Left kidney (tissue), 2 donors: ENCODE data around the gene EPB41L4A. TPM values are rescaled to one million over a fixed set of nuclear protein-coding genes. Genes with fewer than 3 reads are reported as not detected.
"Not testable (repeated sequence)": the region's sequence is repeated elsewhere in the genome, so short reads cannot be mapped to it uniquely, and the experiment has no call there.

ENCODE experiments used
- DNase-seq: peaks from one replicate; pipeline ENCODE4 v3.0.0-alpha.2; 2013
- polyA plus RNA-seq: library from polyadenylated mRNA; unstranded; fragments of 120-200 nt; gene quantifications from one replicate; pipeline ENCODE4 v1.2.1, GENCODE V29; 2013; ENCODE audit not compliant: insufficient read length

Gene EPB41L4A
- polyA plus RNA-seq, 1 donor, result 30.8 TPM

DNA sequence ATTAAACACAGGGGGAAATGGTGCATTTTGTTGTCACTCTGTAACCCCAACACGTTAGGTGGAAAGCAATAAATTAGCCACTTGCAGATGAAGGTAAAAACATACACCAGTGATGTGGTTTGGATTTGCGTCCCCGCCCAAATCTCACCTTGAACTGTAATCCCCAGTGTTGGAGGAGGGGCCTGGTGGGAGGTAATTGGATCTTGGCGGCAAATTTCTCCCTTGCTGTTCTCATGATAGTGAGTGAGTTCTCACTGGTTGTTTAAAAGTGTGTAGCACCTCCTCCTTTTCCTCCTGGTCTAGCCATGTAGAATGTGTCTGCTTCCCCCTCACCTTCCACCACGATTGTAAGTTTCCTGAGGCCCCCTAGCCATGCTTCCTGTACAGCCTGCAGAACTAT, 17.2 kb downstream of the EPB41L4A start:
- no peak for DNase-seq

DNA sequence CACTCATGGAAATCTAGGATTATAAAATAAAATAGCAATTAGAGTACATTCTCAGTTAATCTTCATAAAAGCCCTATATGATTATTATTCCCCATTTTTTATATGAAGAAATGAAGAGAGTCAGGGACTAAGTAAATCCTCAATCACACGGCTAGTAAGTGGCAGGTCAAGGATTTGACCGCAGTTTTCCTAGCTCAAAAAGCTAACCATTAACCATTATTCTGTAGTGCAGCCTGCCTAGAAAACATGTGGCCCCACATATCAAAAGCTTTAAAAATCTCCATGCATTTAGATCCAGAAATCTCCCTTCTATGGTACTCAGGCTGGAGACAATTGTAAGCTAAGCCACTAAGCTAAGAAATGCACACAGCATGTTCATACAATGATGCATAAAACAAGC, 21.4 kb downstream of the EPB41L4A start:
- no peak for DNase-seq

DNA sequence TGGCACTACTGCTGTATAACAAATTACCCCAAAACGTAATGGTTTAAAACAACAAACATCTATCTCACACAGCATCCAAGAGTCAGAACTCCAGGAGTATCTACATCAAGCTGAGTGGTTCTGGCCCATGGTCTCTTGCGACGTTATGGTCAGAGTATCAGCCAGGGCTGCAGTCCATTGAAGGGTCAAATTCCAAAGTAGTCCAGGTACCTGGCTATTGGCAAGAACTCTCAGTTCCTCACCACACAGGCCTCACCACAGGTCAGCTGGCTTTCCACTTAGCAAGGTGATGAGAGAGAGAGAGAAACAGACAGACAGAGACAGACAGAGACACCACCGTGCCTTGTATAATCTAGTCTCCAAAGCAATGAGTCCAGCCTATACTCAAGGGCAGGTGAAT, 22.6 kb downstream of the EPB41L4A start:
- DNase-seq, result no peak

DNA sequence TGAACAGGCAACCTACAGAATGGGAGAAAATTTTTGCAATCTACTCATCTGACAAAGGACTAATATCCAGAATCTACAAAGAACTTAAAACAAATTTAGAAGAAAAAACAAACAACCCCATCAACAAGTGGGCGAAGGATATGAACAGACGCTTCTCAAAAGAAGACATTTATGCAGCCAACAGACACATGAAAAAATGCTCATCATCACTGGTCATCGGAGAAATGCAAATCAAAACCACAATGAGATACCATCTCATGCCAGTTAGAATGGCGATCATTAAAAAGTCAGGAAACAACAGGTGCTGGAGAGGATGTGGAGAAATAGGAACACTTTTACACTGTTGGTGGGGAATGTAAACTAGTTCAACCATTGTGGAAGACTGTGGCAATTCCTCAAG, 23.8 kb downstream of the EPB41L4A start:
- DNase-seq, result not testable (repeated sequence)

DNA sequence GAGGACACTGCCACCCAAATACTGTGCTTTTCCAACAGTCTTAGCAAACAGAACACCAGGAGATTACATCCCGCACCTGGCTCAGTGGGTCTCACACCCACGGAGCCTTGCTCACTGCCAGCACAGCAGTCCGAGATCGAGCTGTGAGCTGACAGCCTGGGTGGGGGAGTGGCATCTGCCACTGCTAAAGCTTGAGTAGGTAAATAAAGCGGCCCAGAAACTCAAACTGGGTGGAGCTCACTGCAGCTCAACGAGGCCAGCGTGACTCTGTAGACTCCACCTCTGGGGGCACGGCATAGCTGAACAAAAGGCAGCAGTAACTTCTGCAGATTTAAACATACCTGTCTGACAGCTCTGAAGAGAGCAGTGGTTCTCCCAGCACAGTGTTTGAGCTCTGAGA, 28.8 kb downstream of the EPB41L4A start:
- DNase-seq, result no peak

DNA sequence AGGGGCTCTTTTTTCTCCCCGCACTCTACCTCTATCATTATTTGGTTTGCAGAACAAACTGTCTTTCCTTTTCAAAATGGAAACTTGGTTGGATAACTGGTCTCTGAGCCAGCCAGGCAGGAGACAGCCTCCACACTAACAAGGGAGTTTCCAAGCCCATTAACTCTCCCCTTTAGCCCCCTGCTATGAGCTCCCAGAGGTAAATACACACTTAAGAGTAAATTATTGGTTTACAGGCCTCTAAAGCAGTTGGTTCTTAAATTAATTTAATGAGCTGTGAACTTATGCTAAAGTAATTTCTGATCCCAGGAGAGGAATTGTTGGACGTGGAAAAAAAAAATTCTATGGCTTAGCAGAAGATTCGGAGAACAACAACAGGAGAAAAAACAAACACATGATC, 30.3 kb downstream of the EPB41L4A start:
- no peak for DNase-seq

DNA sequence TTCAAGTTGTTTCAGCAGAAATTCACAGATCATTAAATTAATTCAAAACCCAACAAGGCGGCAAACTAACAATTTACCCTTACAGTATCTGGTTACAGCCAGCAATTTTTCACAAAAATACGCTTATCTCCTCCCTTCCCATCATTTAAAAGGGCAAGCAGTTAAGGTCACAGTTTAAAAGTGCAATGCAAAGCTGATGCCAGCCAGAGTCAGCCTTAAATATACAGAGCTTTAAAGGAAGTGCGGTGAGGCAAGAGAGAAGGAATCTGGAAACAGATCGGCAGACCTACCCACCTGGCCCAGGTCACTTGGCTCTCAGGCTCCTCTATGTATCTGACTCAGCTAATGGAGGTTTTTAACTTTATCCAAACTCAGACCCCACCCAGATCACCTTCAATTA, 31.0 kb downstream of the EPB41L4A start:
- DNase-seq, result no peak

DNA sequence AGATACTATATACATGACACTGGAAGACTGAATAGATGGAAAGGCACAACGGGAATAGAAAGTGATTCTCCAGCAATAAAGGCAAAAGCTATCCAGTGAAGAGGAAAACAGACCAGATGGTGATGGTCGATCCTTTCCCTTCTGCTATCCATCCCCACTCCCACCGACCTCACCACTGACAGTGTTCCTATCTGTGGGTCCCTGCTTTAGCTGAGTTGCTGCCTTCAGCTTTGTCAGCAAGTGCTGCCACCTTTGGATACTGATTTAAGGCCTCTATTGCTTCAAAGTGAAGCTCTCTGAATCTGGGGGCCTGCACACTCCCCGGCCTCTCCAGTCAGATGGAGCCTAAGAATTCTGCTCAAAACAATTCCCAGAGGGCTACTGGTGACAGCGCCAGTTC, 32.3 kb downstream of the EPB41L4A start:
- no peak for DNase-seq

DNA sequence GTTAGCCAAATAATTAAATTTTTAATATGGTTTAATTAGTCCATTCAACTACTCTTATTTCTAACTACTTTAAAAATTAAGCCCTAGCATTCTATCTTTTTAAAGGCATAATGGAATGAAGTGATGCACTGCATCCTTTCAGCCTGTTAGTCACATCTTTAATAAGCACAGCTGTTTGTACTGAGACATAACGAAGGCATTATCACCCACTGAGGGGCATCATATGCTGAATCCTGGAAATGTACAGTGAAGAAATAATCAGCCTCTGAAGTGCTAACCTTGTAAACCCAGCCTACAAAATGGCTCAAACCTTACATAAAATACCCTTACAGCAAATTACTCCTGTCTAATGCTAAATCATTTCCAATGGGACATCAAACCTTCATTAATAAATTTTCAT, 33.1 kb downstream of the EPB41L4A start:
- no peak for DNase-seq

DNA sequence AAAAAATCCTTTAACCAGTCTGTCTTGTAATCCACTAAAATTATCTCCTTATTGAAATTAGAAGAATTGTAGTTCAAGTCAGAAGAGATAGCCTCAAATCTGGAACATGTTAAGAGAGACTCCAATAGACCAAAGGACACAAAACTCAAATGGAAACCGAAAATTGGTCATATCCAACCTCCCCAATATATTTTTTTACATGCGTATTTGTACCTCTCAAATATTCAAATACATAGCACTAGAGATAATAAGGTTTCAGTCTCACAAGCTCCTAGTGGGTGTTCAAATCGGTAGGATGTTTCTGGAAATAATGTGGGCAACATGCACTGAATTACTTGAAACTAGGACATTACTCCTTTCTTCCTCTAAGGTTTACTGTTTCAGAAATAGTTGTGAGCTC, 33.5 kb downstream of the EPB41L4A start:
- DNase-seq, result no peak

DNA sequence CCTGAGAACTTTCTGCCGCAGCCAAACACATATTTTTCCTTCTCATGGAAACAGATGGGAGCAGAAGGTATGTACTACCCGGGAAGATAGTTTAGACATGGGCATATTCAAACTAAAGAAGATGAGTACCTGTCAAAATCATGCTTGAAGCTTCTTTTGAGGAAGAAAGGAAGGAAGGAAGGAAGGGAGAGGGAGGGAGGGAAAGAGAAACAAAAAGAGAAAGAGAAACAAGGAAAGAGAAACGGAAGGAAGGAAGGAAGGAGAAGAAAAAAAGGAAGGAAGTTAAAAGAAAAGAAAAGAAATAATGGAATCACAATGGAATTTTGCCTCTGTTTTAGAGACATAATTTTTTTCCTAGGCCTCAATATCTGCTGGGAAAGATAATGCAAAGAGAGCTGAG, 34.6 kb downstream of the EPB41L4A start:
- no peak for DNase-seq

DNA sequence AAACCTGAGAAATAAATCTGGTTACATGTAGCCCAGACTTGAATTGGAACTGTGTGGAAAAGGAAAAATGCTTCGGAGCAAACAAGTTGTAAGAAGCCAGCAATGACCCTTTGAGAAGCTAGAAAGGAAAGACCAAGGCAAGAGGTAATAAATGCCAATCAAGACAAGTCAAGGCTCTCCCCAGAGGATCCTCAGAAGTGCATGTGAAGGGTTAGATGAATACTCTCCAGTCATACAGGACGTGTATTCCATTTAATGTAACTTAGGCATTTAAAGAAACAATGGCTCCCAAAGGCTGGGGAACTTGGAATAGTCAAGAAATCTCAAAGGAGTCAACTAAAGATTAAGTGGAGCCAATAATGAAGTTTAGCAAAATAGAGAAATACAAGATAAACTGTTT, 36.2 kb downstream of the EPB41L4A start:
- no peak for DNase-seq

DNA sequence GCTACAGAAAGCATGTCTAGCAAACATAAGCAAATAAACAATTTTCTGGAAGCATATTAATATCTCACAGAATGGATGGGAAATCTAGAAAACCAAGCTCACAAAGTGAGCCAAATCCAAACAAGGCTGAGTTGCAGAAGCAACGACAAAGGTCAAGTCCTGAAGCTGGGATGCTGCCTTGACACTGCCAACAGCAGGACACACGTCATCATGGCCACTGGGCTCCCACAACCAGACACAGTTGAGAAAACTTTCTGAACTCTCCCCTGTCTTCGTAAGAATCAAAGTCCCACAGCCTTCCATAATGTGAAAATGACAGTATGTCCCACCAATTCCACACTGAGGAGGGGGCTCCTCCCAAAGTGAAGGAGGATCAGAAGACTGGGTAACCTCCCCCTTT, 37.6 kb downstream of the EPB41L4A start:
- no peak for DNase-seq

DNA sequence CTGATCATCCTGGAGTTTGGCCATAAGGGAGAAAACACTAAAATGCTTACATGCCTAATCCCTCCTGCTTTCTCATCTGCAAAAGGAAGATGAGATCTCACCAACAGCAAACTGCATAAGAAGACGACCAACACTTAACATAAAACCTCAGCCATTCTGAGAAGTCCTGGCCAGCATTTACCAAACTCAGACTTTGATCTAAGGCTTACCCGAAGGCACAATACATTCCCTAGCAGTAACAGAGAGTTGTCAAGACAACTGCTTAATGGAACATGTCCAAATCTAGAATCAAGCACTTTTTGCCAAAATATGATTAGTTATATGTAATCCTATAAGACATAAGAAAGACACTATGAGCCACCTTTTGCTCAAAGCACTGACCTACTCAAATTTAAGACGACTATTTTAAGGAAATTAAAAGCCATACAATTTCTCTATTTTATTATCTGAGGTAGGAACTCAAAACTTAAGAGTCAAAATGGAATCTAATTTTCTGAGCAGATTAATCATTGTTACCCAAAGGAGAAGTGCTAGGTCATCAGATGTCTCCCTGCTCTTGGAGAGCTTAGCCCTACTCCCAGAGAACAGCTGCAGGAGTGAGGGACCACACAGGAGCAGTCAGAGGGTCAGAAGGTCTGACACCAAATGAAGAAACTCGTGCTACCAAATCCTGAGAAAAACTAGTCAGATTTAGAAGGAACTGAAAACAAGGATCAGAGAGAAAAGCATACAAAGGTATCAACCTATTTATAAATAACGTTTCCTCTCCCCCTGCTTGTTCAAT, 39.3 kb downstream of the EPB41L4A start:
- DNase-seq, result no peak

DNA sequence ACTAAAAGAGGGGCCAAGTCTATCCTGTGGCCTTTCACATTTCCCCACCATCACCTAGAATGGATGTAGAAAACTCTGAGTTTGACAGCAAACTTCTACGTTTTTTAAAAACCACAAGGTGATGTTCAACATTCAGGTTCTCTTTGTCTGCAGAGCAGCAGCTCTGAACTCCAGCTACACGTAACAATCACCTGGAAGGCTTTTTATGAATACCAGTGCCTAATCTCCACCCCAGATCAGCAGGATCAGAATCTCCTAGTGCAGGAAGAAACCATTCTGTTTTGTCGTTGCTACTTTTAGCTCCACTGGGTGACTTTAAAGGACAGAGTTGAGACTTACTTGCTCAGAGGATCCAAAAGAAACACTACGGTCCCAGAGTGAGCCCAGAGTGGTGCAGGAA, 44.3 kb downstream of the EPB41L4A start:
- DNase-seq, result no peak

DNA sequence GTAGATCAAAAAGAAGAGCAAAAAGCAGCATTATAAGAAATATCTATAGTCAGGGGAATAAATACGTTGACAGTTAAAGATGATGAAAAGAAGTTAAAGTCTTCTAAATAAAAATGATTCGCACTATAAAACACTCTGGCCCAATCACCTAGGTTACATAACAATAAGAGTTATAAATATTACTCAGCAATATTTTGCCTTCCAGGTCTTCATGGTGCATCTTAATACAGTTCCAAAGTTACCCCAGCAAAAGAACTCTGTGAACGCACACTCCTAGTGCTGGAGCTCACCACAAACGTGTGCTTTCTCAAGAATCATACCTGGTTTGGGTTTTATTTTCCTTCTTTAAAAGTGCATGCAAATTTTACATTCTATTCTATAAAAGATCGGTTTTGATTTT, 44.7 kb downstream of the EPB41L4A start:
- DNase-seq, result no peak

DNA sequence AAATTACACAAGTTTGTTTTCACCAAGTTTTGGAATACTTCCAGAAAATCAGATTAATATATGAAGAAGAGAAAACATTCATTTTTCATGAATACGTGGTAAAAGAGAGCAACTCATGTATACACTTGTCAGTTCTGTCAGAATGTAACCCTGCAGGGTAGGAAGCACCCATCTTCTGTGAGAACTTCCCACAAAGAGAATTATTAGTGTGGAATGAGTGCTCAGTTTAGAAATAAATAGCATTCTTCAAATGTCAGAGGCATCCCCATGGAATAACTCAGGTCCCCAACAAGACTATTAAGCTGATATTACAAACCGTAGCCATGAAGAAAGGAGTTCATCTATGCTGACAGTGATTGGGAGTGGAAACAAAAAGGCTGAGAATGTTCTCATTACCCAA, 45.2 kb downstream of the EPB41L4A start:
- DNase-seq, result no peak

DNA sequence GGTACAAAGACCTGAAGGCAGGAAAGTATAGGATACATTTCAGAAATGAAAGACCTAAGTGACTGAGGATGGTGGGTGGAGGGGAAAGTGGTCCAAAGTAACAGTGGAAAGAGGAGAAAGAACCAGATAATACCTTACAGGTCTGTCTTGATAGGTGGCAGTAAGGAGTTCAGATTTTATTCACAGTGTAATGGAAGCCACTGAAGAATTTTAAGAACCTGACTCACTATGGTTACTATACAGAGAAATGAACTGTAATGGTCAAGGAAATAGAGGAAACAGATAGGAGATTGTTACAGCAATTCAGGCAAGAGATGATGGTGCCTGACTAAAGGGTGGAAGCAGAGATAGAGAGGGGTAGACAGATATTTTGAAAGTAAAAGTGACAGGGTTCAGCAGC, 46.5 kb downstream of the EPB41L4A start:
- DNase-seq, result no peak

DNA sequence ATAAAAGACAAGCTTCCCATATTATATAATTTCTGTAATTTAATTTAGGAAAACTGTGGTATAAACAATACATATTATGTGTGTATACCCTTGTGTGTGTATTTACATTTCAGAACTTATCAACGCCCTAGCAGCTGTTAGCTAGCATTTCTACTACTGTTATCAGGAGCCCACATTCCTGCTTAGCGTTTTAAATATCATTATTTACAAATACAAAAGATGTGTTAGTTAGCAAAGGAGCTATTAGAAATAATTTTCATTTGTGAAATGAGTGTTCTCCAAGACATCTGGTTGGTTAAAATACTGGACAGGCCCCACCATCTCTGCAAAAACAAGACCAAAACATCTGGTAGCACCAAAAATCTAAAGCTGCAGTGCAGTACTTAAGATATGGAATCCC, 48.0 kb downstream of the EPB41L4A start:
- DNase-seq, result no peak

DNA sequence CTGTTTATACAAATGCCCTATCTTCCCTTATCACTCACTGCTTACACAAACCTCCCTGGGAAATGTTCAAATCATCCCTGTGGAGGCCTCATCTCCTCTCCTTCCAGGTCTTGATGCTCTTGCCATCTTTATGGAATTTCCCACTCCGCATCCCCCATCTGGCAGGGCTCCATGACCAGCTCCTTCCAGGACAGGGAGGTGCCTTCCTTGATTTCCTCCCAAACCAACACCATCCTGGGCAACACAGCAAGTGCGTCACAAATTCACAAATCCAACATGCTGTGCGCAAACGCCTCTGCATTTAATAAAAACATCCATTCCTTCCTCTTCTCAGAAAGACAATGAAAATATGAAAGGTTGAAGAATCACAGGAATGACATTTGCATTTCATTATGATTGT, 51.7 kb downstream of the EPB41L4A start:
- DNase-seq, result no peak

DNA sequence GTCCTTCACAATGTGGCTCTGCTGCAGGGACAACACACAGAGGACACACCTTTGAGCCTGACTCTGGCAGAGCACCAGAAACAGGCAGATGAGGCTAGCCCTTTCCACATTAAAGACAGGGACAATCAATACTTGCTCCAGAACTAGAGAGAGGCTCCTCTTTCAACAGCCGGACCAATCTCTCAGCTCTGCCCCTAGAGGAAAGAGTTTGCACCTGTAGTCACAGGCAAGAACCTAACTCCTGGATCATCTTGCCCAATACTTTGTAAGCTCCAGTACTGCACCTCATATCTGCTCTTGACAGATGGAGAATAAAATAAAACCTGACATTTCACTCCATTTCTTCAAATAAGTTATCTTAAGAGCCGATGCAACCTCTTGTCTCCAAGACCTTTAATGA, 52.1 kb downstream of the EPB41L4A start:
- DNase-seq, result no peak

DNA sequence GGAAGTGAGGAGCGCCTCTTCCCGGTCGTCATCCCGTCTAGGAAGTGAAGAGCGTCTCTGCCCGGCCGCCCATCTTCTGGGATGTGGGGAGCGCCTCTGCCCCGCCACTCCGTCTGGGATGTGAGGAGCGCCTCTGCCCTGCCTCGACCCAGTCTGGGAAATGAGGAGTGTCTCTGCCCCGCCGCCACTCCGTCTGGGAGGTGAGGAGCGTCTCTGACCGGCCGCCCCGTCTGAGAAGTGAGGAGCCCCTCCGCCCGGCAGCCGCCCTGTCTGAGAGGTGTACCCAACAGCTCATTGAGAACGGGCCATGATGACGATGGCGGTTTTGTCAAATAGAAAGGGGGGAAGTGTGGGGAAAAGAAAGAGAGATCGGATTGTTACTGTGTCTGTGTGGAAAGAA, 58.3 kb downstream of the EPB41L4A start:
- DNase-seq, result not testable (repeated sequence)

DNA sequence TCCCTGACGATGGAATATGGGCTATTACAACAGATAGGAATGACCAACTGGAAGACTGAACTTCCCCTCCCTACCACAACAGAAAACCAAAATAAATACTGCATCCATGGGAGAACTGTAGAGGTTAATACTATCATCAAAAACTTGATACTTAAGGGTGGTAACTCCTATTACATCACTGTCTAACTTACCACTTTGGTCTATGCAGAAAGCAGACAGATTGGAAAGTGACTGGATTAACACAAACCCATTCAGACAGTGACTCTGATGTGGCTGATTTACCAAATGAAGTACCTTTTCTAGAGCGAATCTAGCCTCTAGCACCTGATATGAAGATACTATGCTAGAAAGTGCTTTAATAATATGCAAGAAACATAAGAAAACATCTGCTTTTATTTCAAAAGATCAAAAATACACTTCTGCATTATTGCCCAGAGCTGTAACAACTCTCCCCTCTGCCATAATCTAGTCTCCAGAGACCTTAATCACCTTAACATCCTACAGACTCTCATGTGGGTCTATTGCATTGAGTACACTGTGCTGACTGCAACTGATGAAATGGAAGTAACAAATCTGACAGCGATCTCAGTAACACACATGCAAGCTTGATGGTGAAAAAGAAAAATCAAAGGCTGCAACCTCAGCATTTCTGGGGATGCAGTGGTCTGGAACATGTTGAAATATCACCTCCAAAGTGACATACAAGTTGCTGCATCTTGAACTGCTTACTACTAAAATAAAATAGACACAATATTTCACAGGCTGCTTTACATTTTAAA, 62.7 kb downstream of the EPB41L4A start:
- no peak for DNase-seq
